ENCODE results near the gene G2E3. TPM values are rescaled to one million over a fixed set of nuclear protein-coding genes. Genes with fewer than 3 reads are reported as not detected.
A peak's percentile ranks its signal among the peaks of the same experiment; 100 is the strongest.
"Not testable (repeated sequence)": the region's sequence is repeated elsewhere in the genome, so short reads cannot be mapped to it uniquely, and the experiment has no call there.

The G2E3 gene
- total RNA-seq, 4 donors from 2014 or later: 4.1 to 15.6 (median 11.7) TPM

GRCh38 chr14:30623412-30624131 is 64.6 kb downstream of the G2E3 start:
- Histone ChIP-seq H3K9me3 (no peaks in the 10 kb centered on the region), H3K4me3 (peak overlapping the region; percentile 58 to 94 (median 73)), H3K27ac (peak overlapping the region in 1 of 4 donors; percentile 93), H3K4me1 (peaks cover 0 to 49% (median 14%) of the 10 kb centered on the region in 3 donors), H3K36me3 (peaks cover 0 to 4% (median 0%) of the 10 kb centered on the region in 3 donors), H3K27me3 (no peaks in the 10 kb centered on the region)
- TF ChIP-seq CTCF (IDR thresholded peaks at IDR 0.05) (no peak), POLR2A (IDR thresholded peaks at IDR 0.05) (no peak)
- intact Hi-C loops (cut with DNase I): no loop called here
- no peak for DNase-seq
- 65 to 69% methylated on average over 7 of the region's 7 CpGs for WGBS, 2 donors

- Histone ChIP-seq H3K27ac (no peak overlapping the region), H3K27me3 (no peaks in the 10 kb centered on the region), H3K4me1 (peaks cover 0 to 49% (median 14%) of the 10 kb centered on the region in 3 donors), H3K4me3 (peak overlapping the region in 1 of 4 donors; percentile 83), H3K9me3 (no peaks in the 10 kb centered on the region), H3K36me3 (peaks cover 0 to 4% (median 0%) of the 10 kb centered on the region in 3 donors)
- DNase-seq: no peak
- TF ChIP-seq CTCF (IDR thresholded peaks at IDR 0.05) (no peak), POLR2A (IDR thresholded peaks at IDR 0.05) (no peak)
- intact Hi-C loops (cut with DNase I): no loop called here
- WGBS, 2 donors: 93 to 96% methylated on average over 5 of the region's 5 CpGs
Observed at GRCh38 chr14:30624132-30624423, 65.1 kb downstream of the G2E3 start.

- no peak for TF ChIP-seq CTCF (IDR thresholded peaks at IDR 0.05)
- no peak for TF ChIP-seq POLR2A (IDR thresholded peaks at IDR 0.05)
- H3K4me3 ChIP-seq: no peak overlapping the region
- no peak overlapping the region for H3K27ac ChIP-seq
- H3K9me3 ChIP-seq: no peaks in the 10 kb centered on the region
- no peaks in the 10 kb centered on the region for H3K27me3 ChIP-seq
- DNase-seq: no peak
- peaks cover 0 to 49% (median 14%) of the 10 kb centered on the region in 3 donors for H3K4me1 ChIP-seq
- intact Hi-C loops (cut with DNase I): no loop called here
- H3K36me3 ChIP-seq: peaks cover 0 to 10% (median 0%) of the 10 kb centered on the region in 3 donors
- WGBS, 2 donors: 93% methylated on average over 3 of the region's 3 CpGs
Observed at GRCh38 chr14:30625533-30625932, 66.6 kb downstream of the G2E3 start.

- H3K9me3 ChIP-seq; H3K27ac ChIP-seq; H3K4me3 ChIP-seq; H3K27me3 ChIP-seq; DNase-seq; intact Hi-C loops (cut with DNase I): not testable (repeated sequence)
- Histone ChIP-seq H3K4me1 (peaks cover 0 to 22% (median 7%) of the 10 kb centered on the region in 3 donors), H3K36me3 (peaks cover 0 to 46% (median 3%) of the 10 kb centered on the region in 3 donors)
- whole genome bisulfite sequencing, 2 donors: 85 to 87% methylated on average over 8 of the region's 8 CpGs
Observed at GRCh38 chr14:30629432-30629831, 70.5 kb downstream of the G2E3 start.

- H3K4me3 ChIP-seq: no peak overlapping the region
- no peaks in the 10 kb centered on the region for H3K27me3 ChIP-seq
- H3K9me3 ChIP-seq: no peaks in the 10 kb centered on the region
- DNase-seq: no peak
- intact Hi-C loops (cut with DNase I): no loop called here
- peaks cover 0 to 14% (median 6%) of the 10 kb centered on the region in 3 donors for H3K4me1 ChIP-seq
- TF ChIP-seq CTCF (IDR thresholded peaks at IDR 0.05) (no peak), POLR2A (IDR thresholded peaks at IDR 0.05) (no peak)
- H3K36me3 ChIP-seq: peaks cover 0 to 54% (median 8%) of the 10 kb centered on the region in 3 donors
- H3K27ac ChIP-seq: no peak overlapping the region
Observed at GRCh38 chr14:30630248-30630647, 71.3 kb downstream of the G2E3 start.
